GM23248 (cell line): ENCODE measurements around the gene CGN. TPM values are rescaled to one million over a fixed set of nuclear protein-coding genes. Genes with fewer than 3 reads are reported as not detected.

Source experiments
- DNase-seq: peaks from one replicate; pipeline ENCODE4 v3.0.0-alpha.2; 2015
- H2AFZ ChIP-seq: fragments of 200-600 bp; sonication (generic); 2 replicates; pipeline ENCODE4 v1.6.1; 2016; ENCODE audit warnings: antibody characterized with exemption
- H3F3A ChIP-seq: fragments of 200-600 bp; sonication (generic); 2 replicates; pipeline ENCODE4 v1.6.1; 2016; ENCODE audit warnings: mild to moderate bottlenecking, antibody characterized with exemption, mixed run types; ENCODE audit not compliant: insufficient read depth
- H3K27ac ChIP-seq: fragments of 200-600 bp; sonication (generic); 2 replicates; pipeline ENCODE4 v1.5.1; 2016; ENCODE audit warnings: mild to moderate bottlenecking
- H3K27me3 ChIP-seq: fragments of 200-600 bp; sonication (generic); replicated peaks from 2 replicates; pipeline ENCODE4 v1.6.1; 2016; ENCODE audit warnings: mild to moderate bottlenecking; ENCODE audit not compliant: insufficient read depth
- H3K36me3 ChIP-seq: fragments of 200-600 bp; sonication (generic); 2 replicates; pipeline ENCODE4 v1.6.1; 2016; ENCODE audit warnings: low read depth, mild to moderate bottlenecking
- H3K4me1 ChIP-seq: fragments of 200-600 bp; sonication (generic); 2 replicates; pipeline ENCODE4 v1.6.1; 2016; ENCODE audit warnings: mild to moderate bottlenecking; ENCODE audit not compliant: insufficient read depth
- H3K4me2 ChIP-seq: fragments of 200-600 bp; sonication (generic); one replicate; pipeline ENCODE4 v1.6.1; 2016; ENCODE audit warnings: mild to moderate bottlenecking; ENCODE audit not compliant: unreplicated experiment
- H3K4me3 ChIP-seq: fragments of 200-600 bp; sonication (generic); 2 replicates; pipeline ENCODE4 v1.5.1; 2016; ENCODE audit warnings: mild to moderate bottlenecking
- H3K79me2 ChIP-seq: fragments of 200-600 bp; sonication (generic); 2 replicates; pipeline ENCODE4 v1.6.1; 2016; ENCODE audit warnings: mild to moderate bottlenecking; ENCODE audit not compliant: insufficient read depth
- H3K9ac ChIP-seq: fragments of 200-600 bp; sonication (generic); 2 replicates; pipeline ENCODE4 v1.6.1; 2016; ENCODE audit warnings: mild to moderate bottlenecking
- H3K9me2 ChIP-seq: fragments of 200-600 bp; sonication (generic); 2 replicates; pipeline ENCODE4 v1.6.1; 2016; ENCODE audit warnings: mixed run types, mild to moderate bottlenecking, moderate library complexity; ENCODE audit not compliant: insufficient read depth
- H3K9me3 ChIP-seq: fragments of 200-600 bp; sonication (generic); one replicate; pipeline ENCODE4 v1.6.1; 2017; ENCODE audit warnings: low read depth
- H4K20me1 ChIP-seq: fragments of 200-600 bp; sonication (generic); 2 replicates; pipeline ENCODE4 v1.6.0; 2016; ENCODE audit not compliant: insufficient read depth
- EZH2 ChIP-seq: fragments of 200-600 bp; sonication (generic); IDR thresholded peaks from 2 replicates; pipeline ENCODE4 v1.6.1; 2018; ENCODE audit warnings: antibody characterized with exemption, mild to moderate bottlenecking; ENCODE audit not compliant: insufficient read depth, poor library complexity, severe bottlenecking
- EZH2phosphoT487 ChIP-seq: fragments of 200-600 bp; sonication (generic); IDR thresholded peaks from 2 replicates; pipeline ENCODE4 v1.6.1; 2018; ENCODE audit warnings: antibody characterized with exemption, moderate library complexity, mild to moderate bottlenecking, low read depth; ENCODE audit not compliant: insufficient read depth
- WGBS, 2 experiments: methylation state at CpG; one replicate each; pipeline ENCODE4 v1.1.6; 2015 to 2017; ENCODE audit warnings: low lambda C conversion rate in 2 of 2, low coverage in 1 of 2; ENCODE audit errors: missing lambda C conversion rate in 2 of 2; 5-methylcytosine and 5-hydroxymethylcytosine counted together
- in situ Hi-C: fragments of 300-500 bp; cut with MboI; formaldehyde crosslinking; loops from 2 replicates; pipeline ENCODE4 v1.15.0; 2020
- polyA plus RNA-seq: library from polyadenylated mRNA; unstranded; fragments of >200 nt; fragmentation: Nextera tagmentation; extraction: Ambion mirVana; gene quantifications from 2 replicates; pipeline ENCODE4 v1.2.1, GENCODE V29; 2016
- total RNA-seq: library from RNA; depleted of rRNA; stranded (reverse); fragments of >200 nt; shearing (Covaris generic); gene quantifications from 2 replicates; pipeline ENCODE4 v1.2.3, GENCODE V29; 2014

The CGN gene
- total and polyA plus RNA-seq, 2 experiments from 2014 or later, result not detected

DNA sequence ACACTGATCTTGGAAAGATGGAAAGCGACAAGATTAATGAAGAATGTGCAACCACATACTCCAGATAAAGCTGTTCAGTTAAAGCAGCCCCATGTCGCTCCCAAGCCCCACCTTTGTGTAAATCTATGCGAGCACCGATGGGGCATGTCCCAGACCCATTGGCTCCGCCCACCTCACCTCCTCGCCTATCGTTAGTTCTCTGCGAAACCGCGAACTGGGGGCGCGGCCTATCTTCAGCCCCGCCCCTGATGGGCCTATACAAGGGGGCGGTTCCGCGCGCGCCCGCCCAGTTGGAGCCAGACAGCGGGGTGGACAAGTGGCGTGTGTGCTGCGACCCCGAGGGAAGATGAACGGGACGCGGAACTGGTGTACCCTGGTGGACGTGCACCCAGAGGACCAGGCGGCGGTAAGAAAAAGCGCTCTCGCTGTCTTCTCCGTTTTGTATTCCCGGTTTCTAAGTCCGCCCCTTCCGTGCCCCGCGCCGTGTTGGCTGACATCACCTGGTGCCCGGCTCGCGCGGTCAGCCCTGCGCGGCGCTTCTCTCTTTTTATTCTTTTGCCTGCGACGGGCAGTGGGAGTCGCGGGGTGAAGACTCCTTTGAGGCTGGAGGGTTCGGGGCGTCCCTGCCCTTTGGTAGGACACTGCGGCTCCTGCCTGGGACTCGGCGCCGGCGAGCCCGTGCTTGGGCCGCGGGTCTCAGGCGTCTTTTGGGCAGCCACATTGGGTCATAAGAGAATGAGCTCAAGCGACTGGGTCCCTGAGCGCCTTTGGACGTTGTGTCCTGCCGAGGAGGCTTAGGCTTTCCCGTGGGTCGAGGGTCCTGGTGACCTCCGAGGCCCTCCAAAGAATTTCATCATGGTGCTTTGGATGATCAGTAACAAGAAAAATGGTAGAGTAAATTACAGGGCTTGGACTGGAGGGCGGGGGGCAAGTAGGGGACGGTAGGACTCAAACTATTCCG is 29.1 kb downstream of the CGN start, which contains the start of gene TUFT1:
TUFT1 (plus strand) TSS at position 289 of the 961 bp plus-strand sequence; CDS start at position 347, 58 bp downstream.
- no peaks in the 10 kb centered on the region for H3K27me3 ChIP-seq
- 3 to 6% methylated on average over 62 to 70 of the region's 70 CpGs for WGBS, 2 experiments
- H3K9ac ChIP-seq, result peak within 1 kb of the TSS; percentile 76
- H3K4me2 ChIP-seq, result peak within 1 kb of the TSS; percentile 91
- H3K4me1 ChIP-seq, result peaks cover 61% of the 10 kb centered on the region
- H3K9me3 ChIP-seq, result no peaks in the 10 kb centered on the region
- peak; percentile 96 for DNase-seq
- H3K36me3 ChIP-seq, result no peaks in the 10 kb centered on the region
- in situ Hi-C loops, result no loop called here
- no peak for TF ChIP-seq EZH2
- no peak for TF ChIP-seq EZH2phosphoT487
- H2AFZ ChIP-seq, result peak within 1 kb of the TSS; percentile 70
- peaks cover 29% of the 10 kb centered on the region for H3K79me2 ChIP-seq
- peak within 1 kb of the TSS; percentile 37; the same call in 1 of the 2 replicates for H3K27ac ChIP-seq
- H3K4me3 ChIP-seq, result peak within 1 kb of the TSS; percentile 87
- H3F3A ChIP-seq, result peaks cover 27% of the 10 kb centered on the region
- no peaks in the 10 kb centered on the region for H4K20me1 ChIP-seq
- no peaks in the 10 kb centered on the region for H3K9me2 ChIP-seq

DNA sequence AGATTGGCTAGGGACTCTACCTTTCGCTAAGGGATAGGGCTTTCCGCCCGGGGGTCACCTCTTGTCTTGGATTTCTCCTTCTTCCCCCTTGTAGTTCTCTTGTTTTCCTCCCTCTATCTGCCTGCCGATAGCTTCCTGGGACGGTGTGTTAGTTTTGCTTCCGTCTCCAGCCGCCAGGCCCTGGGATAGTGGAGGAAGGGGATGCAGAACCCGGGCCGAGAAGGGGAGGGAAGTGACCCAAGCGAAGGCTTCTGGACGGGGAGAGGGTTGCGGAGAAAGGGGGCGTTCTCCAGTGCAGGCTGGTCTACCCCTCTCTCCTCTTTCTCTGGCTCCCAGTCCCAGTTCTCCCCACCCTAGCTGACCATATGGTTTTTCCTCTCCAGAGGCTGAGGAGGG is 29.8 kb downstream of the CGN start:
- in situ Hi-C loops, result no loop called here
- Histone ChIP-seq H3K27ac (no peak overlapping the region), H3K79me2 (peaks cover 33% of the 10 kb centered on the region)

GRCh38 chr1:151541752-151542151 is 30.6 kb downstream of the CGN start:
- H3F3A ChIP-seq, result peaks cover 38% of the 10 kb centered on the region
- no peak overlapping the region for H2AFZ ChIP-seq
- no peaks in the 10 kb centered on the region for H3K36me3 ChIP-seq
- H3K4me3 ChIP-seq, result peak overlapping the region; percentile 87
- peak overlapping the region; percentile 76; the same call in 1 of the 2 replicates for H3K9ac ChIP-seq
- H3K4me2 ChIP-seq, result peak overlapping the region; percentile 91
- peak overlapping the region; percentile 42; the same call in 1 of the 2 replicates for H3K27ac ChIP-seq
- no peaks in the 10 kb centered on the region for H3K9me2 ChIP-seq
- H3K9me3 ChIP-seq, result no peaks in the 10 kb centered on the region
- H3K4me1 ChIP-seq, result peaks cover 61% of the 10 kb centered on the region
- peaks cover 33% of the 10 kb centered on the region for H3K79me2 ChIP-seq
- in situ Hi-C loops, result no loop called here
- H4K20me1 ChIP-seq, result no peaks in the 10 kb centered on the region
- 82 to 89% methylated on average over 5 of the region's 5 CpGs for WGBS, 2 experiments
- TF ChIP-seq EZH2phosphoT487 (no peak), EZH2 (no peak)
- H3K27me3 ChIP-seq, result no peaks in the 10 kb centered on the region
- no peak for DNase-seq

More for the DNA sequence above, 29.8 kb downstream of the CGN start:
- H3K9me2 ChIP-seq, result no peaks in the 10 kb centered on the region
- no peaks in the 10 kb centered on the region for H3K27me3 ChIP-seq
- peaks cover 61% of the 10 kb centered on the region for H3K4me1 ChIP-seq
- H3F3A ChIP-seq, result peaks cover 31% of the 10 kb centered on the region
- peak overlapping the region; percentile 76 for H3K9ac ChIP-seq
- H2AFZ ChIP-seq, result peak overlapping the region; percentile 70
- no peaks in the 10 kb centered on the region for H3K36me3 ChIP-seq
- peak overlapping the region; percentile 91 for H3K4me2 ChIP-seq
- H3K9me3 ChIP-seq, result no peaks in the 10 kb centered on the region
- H3K4me3 ChIP-seq, result peak overlapping the region; percentile 87
- no peak for DNase-seq
- H4K20me1 ChIP-seq, result no peaks in the 10 kb centered on the region
- TF ChIP-seq EZH2 (no peak), EZH2phosphoT487 (no peak)
- WGBS, 2 experiments, result 33 to 39% methylated on average over 12 to 13 of the region's 13 CpGs

- H3F3A ChIP-seq, result peaks cover 42% of the 10 kb centered on the region
- no peaks in the 10 kb centered on the region for H3K36me3 ChIP-seq
- peak overlapping the region; percentile 76 for H3K9ac ChIP-seq
- H3K9me3 ChIP-seq, result no peaks in the 10 kb centered on the region
- peaks cover 61% of the 10 kb centered on the region for H3K4me1 ChIP-seq
- in situ Hi-C loops, result no loop called here
- H3K27ac ChIP-seq, result peak overlapping the region; percentile 42
- no peak for TF ChIP-seq EZH2
- no peak for TF ChIP-seq EZH2phosphoT487
- H3K9me2 ChIP-seq, result no peaks in the 10 kb centered on the region
- 8 to 11% methylated on average over 3 of the region's 3 CpGs for WGBS, 2 experiments
- DNase-seq, result peak; percentile 78
- peaks cover 33% of the 10 kb centered on the region for H3K79me2 ChIP-seq
- H4K20me1 ChIP-seq, result no peaks in the 10 kb centered on the region
- H3K27me3 ChIP-seq, result no peaks in the 10 kb centered on the region
- H3K4me2 ChIP-seq, result peak overlapping the region; percentile 91
- H2AFZ ChIP-seq, result no peak overlapping the region
- peak overlapping the region; percentile 87 for H3K4me3 ChIP-seq
These were observed 31.5 kb downstream of the CGN start for GRCh38 chr1:151542710-151543129.
